ENCODE measurements around the gene SNRPD3.
"Not testable (repeated sequence)": the region's sequence is repeated elsewhere in the genome, so short reads cannot be mapped to it uniquely, and the experiment has no call there.

The SNRPD3 gene

GRCh38 chr22:24593559-24593835 lies 37.7 kb downstream of the SNRPD3 start:
- DNase-seq, result not testable (repeated sequence)

- no peak for DNase-seq
These were observed 38.2 kb downstream of the SNRPD3 start for GRCh38 chr22:24593836-24594568.

GRCh38 chr22:24594569-24595120 lies 38.8 kb downstream of the SNRPD3 start:
- DNase-seq, result no peak

GRCh38 chr22:24595228-24595627 lies 39.4 kb downstream of the SNRPD3 start:
- DNase-seq, result no peak

- DNase-seq, result no peak
These were observed 40.1 kb downstream of the SNRPD3 start for GRCh38 chr22:24595863-24596262.

GRCh38 chr22:24597076-24597475 lies 41.3 kb downstream of the SNRPD3 start:
- DNase-seq, result not testable (repeated sequence)

- no peak for DNase-seq
These were observed 43.7 kb downstream of the SNRPD3 start for GRCh38 chr22:24599514-24599913.

- DNase-seq, result not testable (repeated sequence)
These were observed 44.3 kb downstream of the SNRPD3 start for GRCh38 chr22:24599958-24600715.

- no peak for DNase-seq
These were observed 45.7 kb downstream of the SNRPD3 start for GRCh38 chr22:24601217-24602104.

GRCh38 chr22:24602105-24602749 lies 46.4 kb downstream of the SNRPD3 start:
- DNase-seq, result not testable (repeated sequence)

GRCh38 chr22:24602847-24603769 lies 47.3 kb downstream of the SNRPD3 start, which contains the start of gene GGT1:
Gene GGT1 (plus strand): TSS chr22:24603193. CDS start chr22:24611082, 7,889 bp downstream.
- DNase-seq, result not testable (repeated sequence)

- not testable (repeated sequence) for DNase-seq
These were observed 48.2 kb downstream of the SNRPD3 start for GRCh38 chr22:24603770-24604629.

- not testable (repeated sequence) for DNase-seq
These were observed 50.5 kb downstream of the SNRPD3 start for GRCh38 chr22:24606340-24606739.

GRCh38 chr22:24607429-24607983 lies 51.7 kb downstream of the SNRPD3 start:
- not testable (repeated sequence) for DNase-seq

GRCh38 chr22:24608327-24608726 lies 52.5 kb downstream of the SNRPD3 start:
- DNase-seq, result not testable (repeated sequence)

GRCh38 chr22:24609888-24610287 lies 54.1 kb downstream of the SNRPD3 start:
- DNase-seq, result not testable (repeated sequence)

GRCh38 chr22:24614794-24615193 lies 59.0 kb downstream of the SNRPD3 start:
- DNase-seq, result not testable (repeated sequence)

GRCh38 chr22:24621244-24621643 lies 65.4 kb downstream of the SNRPD3 start:
- DNase-seq, result not testable (repeated sequence)

- DNase-seq, result not testable (repeated sequence)
These were observed 66.8 kb downstream of the SNRPD3 start for GRCh38 chr22:24622596-24622995.
